ENCODE measurements around the gene SNAPC5.

- TF ChIP-seq EZH2 (IDR thresholded peaks at IDR 0.05) (no peak), POLR2AphosphoS5 (IDR thresholded peaks at IDR 0.05; ENCODE audit: borderline replicate concordance, low read depth, low read length) (no peak), FOXP2 (optimal IDR thresholded peaks at IDR 0.05; ENCODE audit: control extremely low read depth, extremely low read length, insufficient read depth) (no peak)
Measured at GRCh38 chr15:66514586-66514985, 17.0 kb upstream of the SNAPC5 start.
